ENCODE results near the gene TUBA1B. TPM values are rescaled to one million over a fixed set of nuclear protein-coding genes. Genes with fewer than 3 reads are reported as not detected.

The TUBA1B gene
- total RNA-seq, 1 experiment from 2014 or later = 793 TPM

GRCh38 chr12:49091056-49091835, 39.9 kb downstream of the TUBA1B start:
- BruUV-seq (replicated peaks) = no TSS peak
- no peaks in the 10 kb centered on the region for H3K9me3 Mint-ChIP-seq (ENCODE audit: low read depth, unreplicated experiment)
- peaks cover 9% of the 10 kb centered on the region for H3K4me1 Mint-ChIP-seq (ENCODE audit: low read depth, unreplicated experiment)
- H3K27me3 Mint-ChIP-seq (ENCODE audit: unreplicated experiment) = peaks cover 65% of the 10 kb centered on the region
- H3K4me3 Mint-ChIP-seq (ENCODE audit: low read depth, unreplicated experiment) = no peak overlapping the region
- no peak for TF ChIP-seq CTCF (IDR thresholded peaks at IDR 0.05; ENCODE audit: unreplicated experiment)
- intact Hi-C loops (cut with micrococcal nuclease; ENCODE audit: unreplicated experiment) = no loop called here
- DNase-seq = no peak
- no peak overlapping the region for H3K27ac Mint-ChIP-seq (ENCODE audit: unreplicated experiment)
- CTCF ChIA-PET = interaction anchor here (0.7 to 1.8 kb wide), 4 partner anchors 9 to 712 kb away, joined by 3 to 5 read pairs (median 3); no protein-coding TSS in a partner anchor
- H3K36me3 Mint-ChIP-seq (ENCODE audit: insufficient read depth, unreplicated experiment) = peaks cover 10% of the 10 kb centered on the region

GRCh38 chr12:49089821-49090773, 41.1 kb downstream of the TUBA1B start:
- DNase-seq = peak; percentile 36
- no peak for TF ChIP-seq CTCF (IDR thresholded peaks at IDR 0.05; ENCODE audit: unreplicated experiment)
- Mint-ChIP-seq H3K4me1 (ENCODE audit: low read depth, unreplicated experiment) (peaks cover 5% of the 10 kb centered on the region), H3K9me3 (ENCODE audit: low read depth, unreplicated experiment) (no peaks in the 10 kb centered on the region), H3K4me3 (ENCODE audit: low read depth, unreplicated experiment) (peak overlapping the region; percentile 26), H3K27ac (ENCODE audit: unreplicated experiment) (no peak overlapping the region), H3K36me3 (ENCODE audit: insufficient read depth, unreplicated experiment) (peaks cover 9% of the 10 kb centered on the region), H3K27me3 (ENCODE audit: unreplicated experiment) (peaks cover 56% of the 10 kb centered on the region)
- intact Hi-C loops (cut with micrococcal nuclease; ENCODE audit: unreplicated experiment) = loop anchor here (5.0 kb wide), 1 partner anchor 32 kb away; no protein-coding TSS in a partner anchor
- CTCF ChIA-PET = interaction anchor here (1.3 to 2.7 kb wide), 3 partner anchors 9 to 41 kb away, joined by 6 to 29 read pairs (median 6); partner anchors contain the start of gene TUBA1B
- no TSS peak for BruUV-seq (replicated peaks)

GRCh38 chr12:49088932-49089330, 42.3 kb downstream of the TUBA1B start:
- no peak overlapping the region for H3K4me3 Mint-ChIP-seq (ENCODE audit: low read depth, unreplicated experiment)
- H3K36me3 Mint-ChIP-seq (ENCODE audit: insufficient read depth, unreplicated experiment) = peaks cover 5% of the 10 kb centered on the region

More at GRCh38 chr12:49088932-49089330, 42.3 kb downstream of the TUBA1B start:
- Mint-ChIP-seq H3K27me3 (ENCODE audit: unreplicated experiment) (peaks cover 44% of the 10 kb centered on the region), H3K27ac (ENCODE audit: unreplicated experiment) (no peak overlapping the region), H3K4me1 (ENCODE audit: low read depth, unreplicated experiment) (no peaks in the 10 kb centered on the region), H3K9me3 (ENCODE audit: low read depth, unreplicated experiment) (no peaks in the 10 kb centered on the region)
- no peak for TF ChIP-seq CTCF (IDR thresholded peaks at IDR 0.05; ENCODE audit: unreplicated experiment)
- BruUV-seq (replicated peaks) = no TSS peak
- intact Hi-C loops (cut with micrococcal nuclease; ENCODE audit: unreplicated experiment) = loop anchor here (5.0 kb wide), 1 partner anchor 33 kb away; no protein-coding TSS in a partner anchor
- no peak for DNase-seq
- CTCF ChIA-PET = interaction anchor here (0.5 to 2.7 kb wide), 11 partner anchors 9 to 149 kb away, joined by 3 to 29 read pairs (median 6); partner anchors contain the start of genes RHEBL1 and TUBA1B
